Panc1 (cell line): ENCODE data around the gene CLCN6. TPM values are rescaled to one million over a fixed set of nuclear protein-coding genes. Genes with fewer than 3 reads are reported as not detected.

Experiments used
- ATAC-seq: fragments of 200-7000 bp; cut with Tn5 transposase; 2 replicates; pipeline ENCODE4 v1.9.1; 2020; ENCODE audit warnings: mild to moderate bottlenecking, moderate library complexity
- BruUV-seq: library from RNA; stranded (reverse); fragments of 400-500 nt; replicated peaks from 2 replicates; lab custom pipeline; 2021; lab: Mats Ljungman, UMichigan
- CTCF ChIA-PET: fragments of 300-600 bp; sonication (Branson Sonifier 250); formaldehyde crosslinking; loops from one replicate; lab custom pipeline; 2022; ENCODE audit warnings: antibody characterized with exemption; lab: Charles Lee
- POLR2A ChIA-PET: fragments of 300-600 bp; sonication (Branson Sonifier 250); formaldehyde crosslinking; loops from one replicate; lab custom pipeline; 2022; ENCODE audit warnings: antibody characterized with exemption; lab: Charles Lee
- DNase-seq: peaks from one replicate; pipeline ENCODE4 v3.0.0-alpha.2; 2010; ENCODE audit warnings: low read depth, low spot score
- H3K27ac ChIP-seq: 2 replicates; pipeline ENCODE4 v1.5.1; 2011; ENCODE audit warnings: mild to moderate bottlenecking, low read length, inconsistent platforms
- H3K27me3 ChIP-seq: fragments of 200-500 bp; sonication (Bioruptor generic); 2 replicates; pipeline ENCODE4 v1.6.0; 2014; ENCODE audit warnings: low read length, inconsistent platforms; ENCODE audit not compliant: control insufficient read depth, insufficient read depth
- H3K36me3 ChIP-seq: fragments of 200-500 bp; sonication (Bioruptor generic); 2 replicates; pipeline ENCODE4 v1.5.1; 2014; ENCODE audit warnings: inconsistent platforms, mild to moderate bottlenecking, low read length, moderate library complexity; ENCODE audit not compliant: control insufficient read depth, insufficient read depth
- H3K4me1 ChIP-seq: 2 replicates; pipeline ENCODE4 v1.5.1; 2011; ENCODE audit warnings: inconsistent platforms, mild to moderate bottlenecking, low read length, moderate library complexity; ENCODE audit not compliant: control insufficient read depth, insufficient read depth
- H3K4me3 ChIP-seq, 2 experiments: 2 replicates each; pipeline ENCODE4 v1.5.1; 2011 to 2012; ENCODE audit warnings: low read depth in 2 of 2, low read length in 2 of 2, mild to moderate bottlenecking in 2 of 2, inconsistent platforms in 1 of 2, moderate library complexity in 1 of 2
- H3K9me3 ChIP-seq: fragments of 200-500 bp; sonication (Bioruptor generic); 2 replicates; pipeline ENCODE4 v1.5.1; 2014; ENCODE audit warnings: low read depth, mild to moderate bottlenecking, inconsistent platforms, low read length, moderate library complexity; ENCODE audit not compliant: control insufficient read depth, insufficient read depth
- POLR2AphosphoS5 ChIP-seq: IDR thresholded peaks from 2 replicates; pipeline ENCODE4 v1.6.1; 2012; ENCODE audit warnings: mild to moderate bottlenecking, low read depth, low read length, moderate library complexity
- SIN3A ChIP-seq: IDR thresholded peaks from 2 replicates; pipeline ENCODE4 v1.6.1; 2012; ENCODE audit warnings: low read depth, mild to moderate bottlenecking, low read length, moderate library complexity, borderline replicate concordance; ENCODE audit not compliant: insufficient read depth
- TCF7L2 ChIP-seq: IDR thresholded peaks from 2 replicates; pipeline ENCODE4 v1.6.1; 2011; ENCODE audit warnings: mild to moderate bottlenecking, low read depth, low read length, inconsistent platforms
- in situ Hi-C: cut with HindIII; loops from 2 replicates; pipeline ENCODE4 v1.10.0; 2016; ENCODE audit warnings: low sequenced_read_pairs, low pct_unique_long_range_greater_than_20kb
- intact Hi-C: fragments of 100-400 bp; cut with micrococcal nuclease; formaldehyde crosslinking; loops from one replicate; pipeline ENCODE4 v1.10.0; 2022; ENCODE audit not compliant: unreplicated experiment
- total RNA-seq: library from RNA; stranded (reverse); gene quantifications from one replicate; pipeline ENCODE4 v1.2.1, GENCODE V29; 2021; ENCODE audit not compliant: unreplicated experiment
- TF ChIP-seq, protein P1 (sequence below), 2 experiments: IDR thresholded peaks; 2 replicates each; pipeline ENCODE4 v1.6.1; 2011 to 2012; ENCODE audit warnings: low read depth in 2 of 2, control low read depth in 1 of 2, low read length in 1 of 2, mild to moderate bottlenecking in 1 of 2, moderate library complexity in 1 of 2; ENCODE audit not compliant: insufficient read depth in 1 of 2
- TF ChIP-seq, protein P2 (sequence below): fragments of 450-650 bp; IDR thresholded peaks from 2 replicates; pipeline ENCODE4 v1.5.1; 2017; ENCODE audit warnings: mild to moderate bottlenecking

Gene CLCN6
- total RNA-seq, 1 experiment from 2014 or later: 23.6 TPM

DNA sequence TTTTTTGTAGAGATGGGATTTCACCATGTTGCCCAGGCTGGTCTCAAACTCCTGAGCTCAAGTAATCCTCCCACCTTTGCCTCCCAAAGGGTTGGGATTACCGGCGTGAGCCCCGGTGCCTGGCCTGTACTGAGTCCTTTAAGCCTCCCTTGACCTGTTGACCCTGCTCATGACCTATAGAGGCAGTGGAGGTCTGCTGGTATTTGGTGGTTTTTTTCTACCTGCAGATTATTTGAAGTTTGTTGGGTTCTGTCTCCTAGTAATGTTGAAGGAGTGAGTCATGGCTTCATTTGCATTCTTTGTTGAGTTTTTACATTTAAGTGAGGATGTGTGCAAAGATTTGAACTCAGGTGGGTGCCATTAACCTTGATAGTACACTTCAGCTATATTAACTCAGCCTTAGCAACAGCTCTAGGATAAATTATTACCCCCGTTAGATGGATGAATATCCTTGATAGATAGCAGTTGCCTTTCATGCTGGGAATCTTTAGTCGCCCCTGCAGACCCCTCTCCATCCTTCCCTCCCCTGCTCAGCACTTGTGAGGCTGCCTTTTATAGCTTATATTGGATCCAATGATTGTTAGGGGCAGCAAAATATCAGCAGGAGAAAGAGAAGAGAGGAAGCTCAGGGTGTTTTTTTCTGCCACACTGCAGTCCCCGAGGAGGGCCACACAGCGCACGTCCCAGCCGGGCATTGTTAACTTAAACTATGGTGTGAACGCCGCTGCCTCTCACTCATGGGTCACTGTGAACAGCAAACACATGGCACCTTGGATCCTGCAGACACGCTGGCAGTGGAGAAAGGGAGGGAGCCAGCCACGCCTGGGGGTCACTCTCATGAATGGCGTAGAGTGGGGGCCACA lies 67.6 kb downstream of the CLCN6 start:
- H3K36me3 ChIP-seq: no peaks in the 10 kb centered on the region
- H3K4me1 ChIP-seq: no peaks in the 10 kb centered on the region
- CTCF ChIA-PET: no interaction called here
- H3K27ac ChIP-seq: no peak overlapping the region
- in situ Hi-C loops: no loop called here
- no peak overlapping the region for H3K4me3 ChIP-seq
- TF ChIP-seq TCF7L2: no peak
- TF ChIP-seq POLR2AphosphoS5: no peak
- TF ChIP-seq SIN3A: no peak
- TF ChIP-seq, protein P1, sequence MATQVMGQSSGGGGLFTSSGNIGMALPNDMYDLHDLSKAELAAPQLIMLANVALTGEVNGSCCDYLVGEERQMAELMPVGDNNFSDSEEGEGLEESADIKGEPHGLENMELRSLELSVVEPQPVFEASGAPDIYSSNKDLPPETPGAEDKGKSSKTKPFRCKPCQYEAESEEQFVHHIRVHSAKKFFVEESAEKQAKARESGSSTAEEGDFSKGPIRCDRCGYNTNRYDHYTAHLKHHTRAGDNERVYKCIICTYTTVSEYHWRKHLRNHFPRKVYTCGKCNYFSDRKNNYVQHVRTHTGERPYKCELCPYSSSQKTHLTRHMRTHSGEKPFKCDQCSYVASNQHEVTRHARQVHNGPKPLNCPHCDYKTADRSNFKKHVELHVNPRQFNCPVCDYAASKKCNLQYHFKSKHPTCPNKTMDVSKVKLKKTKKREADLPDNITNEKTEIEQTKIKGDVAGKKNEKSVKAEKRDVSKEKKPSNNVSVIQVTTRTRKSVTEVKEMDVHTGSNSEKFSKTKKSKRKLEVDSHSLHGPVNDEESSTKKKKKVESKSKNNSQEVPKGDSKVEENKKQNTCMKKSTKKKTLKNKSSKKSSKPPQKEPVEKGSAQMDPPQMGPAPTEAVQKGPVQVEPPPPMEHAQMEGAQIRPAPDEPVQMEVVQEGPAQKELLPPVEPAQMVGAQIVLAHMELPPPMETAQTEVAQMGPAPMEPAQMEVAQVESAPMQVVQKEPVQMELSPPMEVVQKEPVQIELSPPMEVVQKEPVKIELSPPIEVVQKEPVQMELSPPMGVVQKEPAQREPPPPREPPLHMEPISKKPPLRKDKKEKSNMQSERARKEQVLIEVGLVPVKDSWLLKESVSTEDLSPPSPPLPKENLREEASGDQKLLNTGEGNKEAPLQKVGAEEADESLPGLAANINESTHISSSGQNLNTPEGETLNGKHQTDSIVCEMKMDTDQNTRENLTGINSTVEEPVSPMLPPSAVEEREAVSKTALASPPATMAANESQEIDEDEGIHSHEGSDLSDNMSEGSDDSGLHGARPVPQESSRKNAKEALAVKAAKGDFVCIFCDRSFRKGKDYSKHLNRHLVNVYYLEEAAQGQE (IDR thresholded peaks at IDR 0.05; ENCODE audit: insufficient read depth in 1 of 2, low read depth in 2 of 2, low read length in 1 of 2): no peak
- TF ChIP-seq, protein P2, sequence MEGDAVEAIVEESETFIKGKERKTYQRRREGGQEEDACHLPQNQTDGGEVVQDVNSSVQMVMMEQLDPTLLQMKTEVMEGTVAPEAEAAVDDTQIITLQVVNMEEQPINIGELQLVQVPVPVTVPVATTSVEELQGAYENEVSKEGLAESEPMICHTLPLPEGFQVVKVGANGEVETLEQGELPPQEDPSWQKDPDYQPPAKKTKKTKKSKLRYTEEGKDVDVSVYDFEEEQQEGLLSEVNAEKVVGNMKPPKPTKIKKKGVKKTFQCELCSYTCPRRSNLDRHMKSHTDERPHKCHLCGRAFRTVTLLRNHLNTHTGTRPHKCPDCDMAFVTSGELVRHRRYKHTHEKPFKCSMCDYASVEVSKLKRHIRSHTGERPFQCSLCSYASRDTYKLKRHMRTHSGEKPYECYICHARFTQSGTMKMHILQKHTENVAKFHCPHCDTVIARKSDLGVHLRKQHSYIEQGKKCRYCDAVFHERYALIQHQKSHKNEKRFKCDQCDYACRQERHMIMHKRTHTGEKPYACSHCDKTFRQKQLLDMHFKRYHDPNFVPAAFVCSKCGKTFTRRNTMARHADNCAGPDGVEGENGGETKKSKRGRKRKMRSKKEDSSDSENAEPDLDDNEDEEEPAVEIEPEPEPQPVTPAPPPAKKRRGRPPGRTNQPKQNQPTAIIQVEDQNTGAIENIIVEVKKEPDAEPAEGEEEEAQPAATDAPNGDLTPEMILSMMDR: no peak
- BruUV-seq: no TSS peak
- POLR2A ChIA-PET: interaction anchor here (0.6 kb wide), 1 partner anchor 34 kb away, joined by 15 read pairs; no protein-coding TSS in a partner anchor
- no peaks in the 10 kb centered on the region for H3K9me3 ChIP-seq
- intact Hi-C loops: no loop called here
- H3K27me3 ChIP-seq: no peaks in the 10 kb centered on the region; the same call in 1 of the 2 replicates
- DNase-seq (no peak), ATAC-seq (no peak)

- H3K27me3 ChIP-seq: no peaks in the 10 kb centered on the region; the same call in 1 of the 2 replicates
- H3K36me3 ChIP-seq: no peaks in the 10 kb centered on the region
- in situ Hi-C loops: no loop called here
- intact Hi-C loops: no loop called here
- no peak overlapping the region for H3K27ac ChIP-seq
- BruUV-seq: no TSS peak
- ChIA-PET POLR2A (no interaction called here), CTCF (no interaction called here)
- H3K4me3 ChIP-seq: no peak overlapping the region
- no peaks in the 10 kb centered on the region for H3K4me1 ChIP-seq
- DNase-seq (no peak), ATAC-seq (no peak)
- no peak for TF ChIP-seq SIN3A
- no peaks in the 10 kb centered on the region for H3K9me3 ChIP-seq
Observed at GRCh38 chr1:11874258-11874562, 68.2 kb downstream of the CLCN6 start.

- ChIA-PET POLR2A (no interaction called here), CTCF (no interaction called here)
- Histone ChIP-seq H3K9me3 (no peaks in the 10 kb centered on the region), H3K36me3 (no peaks in the 10 kb centered on the region), H3K4me1 (no peaks in the 10 kb centered on the region), H3K27me3 (no peaks in the 10 kb centered on the region; the same call in 1 of the 2 replicates), H3K27ac (no peak overlapping the region), H3K4me3 (no peak overlapping the region)
- in situ Hi-C loops: no loop called here
- no TSS peak for BruUV-seq
- intact Hi-C loops: no loop called here
- no peak for ATAC-seq
- TF ChIP-seq, protein P2: no peak
- TF ChIP-seq POLR2AphosphoS5 (no peak), TCF7L2 (no peak), SIN3A (no peak)
- TF ChIP-seq, protein P1 (IDR thresholded peaks at IDR 0.05; ENCODE audit: insufficient read depth in 1 of 2, low read depth in 2 of 2, low read length in 1 of 2): no peak
- no peak for DNase-seq
Observed at GRCh38 chr1:11874624-11875023, 68.6 kb downstream of the CLCN6 start.
